GM12865 (cell line): ENCODE results near the gene ATRX.
"Not testable (repeated sequence)": the region's sequence is repeated elsewhere in the genome, so short reads cannot be mapped to it uniquely, and the experiment has no call there.

ENCODE experiments used
- DNase-seq: peaks from one replicate; pipeline ENCODE4 v3.0.0; 2010; ENCODE audit warnings: low read depth
- H3K4me3 ChIP-seq: 2 replicates; pipeline ENCODE4 v1.5.1; 2011; ENCODE audit warnings: mild to moderate bottlenecking, low read depth, low read length, control low read depth
- TF ChIP-seq, protein P1 (sequence below): IDR thresholded peaks from 2 replicates; pipeline ENCODE4 v1.5.1; 2011; ENCODE audit warnings: low read length, control low read depth, low read depth, inconsistent platforms; ENCODE audit not compliant: insufficient read depth; ENCODE audit errors: missing control alignments

ATRX gene

DNA sequence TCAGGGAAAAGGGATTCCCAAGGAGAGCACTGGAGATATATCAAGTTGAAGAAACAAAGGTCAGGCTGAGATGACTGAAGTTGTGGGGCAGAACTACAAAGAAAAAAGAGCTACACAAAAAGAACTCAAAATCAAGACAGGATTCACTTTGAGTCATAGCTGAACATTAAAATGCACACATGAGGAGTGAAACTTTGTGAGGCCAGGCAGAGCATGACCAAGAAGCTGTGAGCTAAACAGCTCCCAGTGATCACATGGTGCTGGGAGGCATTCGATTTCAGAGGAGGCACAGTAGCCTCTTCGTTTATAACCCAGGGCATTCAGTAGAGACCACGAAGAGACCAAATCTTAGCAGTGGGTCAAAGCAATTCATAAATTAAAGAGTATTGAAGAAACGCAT is 145.3 kb downstream of the ATRX start:
- TF ChIP-seq, protein P1, sequence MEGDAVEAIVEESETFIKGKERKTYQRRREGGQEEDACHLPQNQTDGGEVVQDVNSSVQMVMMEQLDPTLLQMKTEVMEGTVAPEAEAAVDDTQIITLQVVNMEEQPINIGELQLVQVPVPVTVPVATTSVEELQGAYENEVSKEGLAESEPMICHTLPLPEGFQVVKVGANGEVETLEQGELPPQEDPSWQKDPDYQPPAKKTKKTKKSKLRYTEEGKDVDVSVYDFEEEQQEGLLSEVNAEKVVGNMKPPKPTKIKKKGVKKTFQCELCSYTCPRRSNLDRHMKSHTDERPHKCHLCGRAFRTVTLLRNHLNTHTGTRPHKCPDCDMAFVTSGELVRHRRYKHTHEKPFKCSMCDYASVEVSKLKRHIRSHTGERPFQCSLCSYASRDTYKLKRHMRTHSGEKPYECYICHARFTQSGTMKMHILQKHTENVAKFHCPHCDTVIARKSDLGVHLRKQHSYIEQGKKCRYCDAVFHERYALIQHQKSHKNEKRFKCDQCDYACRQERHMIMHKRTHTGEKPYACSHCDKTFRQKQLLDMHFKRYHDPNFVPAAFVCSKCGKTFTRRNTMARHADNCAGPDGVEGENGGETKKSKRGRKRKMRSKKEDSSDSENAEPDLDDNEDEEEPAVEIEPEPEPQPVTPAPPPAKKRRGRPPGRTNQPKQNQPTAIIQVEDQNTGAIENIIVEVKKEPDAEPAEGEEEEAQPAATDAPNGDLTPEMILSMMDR: no peak
- no peak overlapping the region for H3K4me3 ChIP-seq
- peak; percentile 60 for DNase-seq

DNA sequence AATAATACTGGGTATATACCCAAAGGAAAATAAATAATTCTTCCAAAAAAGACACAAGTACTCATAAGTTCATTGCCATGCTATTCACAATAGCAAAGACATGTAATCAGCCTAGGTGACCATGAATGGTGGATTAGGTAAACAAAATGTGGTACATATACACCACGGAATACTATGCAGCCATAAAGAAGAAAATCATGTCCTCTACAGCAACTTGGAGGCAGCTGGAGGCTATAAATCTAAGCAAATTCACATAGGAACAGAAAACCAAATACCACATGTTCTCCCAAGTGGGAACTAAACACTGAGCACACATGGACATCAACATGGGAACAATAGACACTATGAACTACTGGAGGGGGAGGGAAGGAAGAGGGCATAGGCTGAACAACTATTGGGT is 146.2 kb downstream of the ATRX start:
- TF ChIP-seq, protein P1: no peak
- DNase-seq: no peak
- H3K4me3 ChIP-seq: no peak overlapping the region

DNA sequence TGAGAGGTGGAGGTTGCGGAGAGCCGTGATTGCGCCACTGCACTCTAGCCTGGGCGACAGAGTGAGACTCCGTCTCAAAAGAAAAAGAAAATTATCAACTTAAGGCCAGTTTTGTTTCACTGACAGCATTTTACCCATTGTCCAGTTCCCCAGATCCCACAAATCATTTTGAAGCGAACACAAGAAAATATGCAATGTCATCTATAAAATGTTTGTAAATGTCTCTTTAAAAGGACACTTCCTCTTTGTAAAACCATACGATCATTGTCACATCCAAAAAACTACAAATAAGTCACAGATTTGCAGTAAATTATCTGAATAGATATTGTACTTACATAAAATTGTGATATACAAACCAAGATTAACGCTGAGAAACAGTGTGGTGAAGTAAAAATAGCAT is 147.6 kb downstream of the ATRX start:
- TF ChIP-seq, protein P1: no peak
- no peak for DNase-seq

DNA sequence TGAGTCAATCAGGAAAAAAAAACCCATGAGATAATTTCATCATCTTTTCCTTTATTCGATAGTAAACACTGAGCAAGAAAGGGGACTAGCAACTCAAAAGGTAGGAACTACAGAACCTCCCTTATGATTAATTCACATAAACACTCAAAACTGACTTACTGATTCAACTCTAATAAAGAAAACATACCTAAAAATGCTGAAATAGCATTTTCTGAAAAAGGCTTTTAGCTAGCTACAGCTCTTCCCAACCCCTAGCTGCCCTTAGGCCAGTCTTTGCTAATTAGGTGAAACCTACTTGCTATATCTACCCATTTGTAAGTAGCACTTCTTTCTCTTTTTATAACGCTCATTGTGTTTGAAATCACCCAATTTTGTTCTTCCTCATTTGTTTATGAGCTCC is 150.6 kb downstream of the ATRX start:
- H3K4me3 ChIP-seq: no peak overlapping the region
- DNase-seq: no peak
- TF ChIP-seq, protein P1: no peak

More for the DNA sequence above, 147.6 kb downstream of the ATRX start:
- no peak overlapping the region for H3K4me3 ChIP-seq

DNA sequence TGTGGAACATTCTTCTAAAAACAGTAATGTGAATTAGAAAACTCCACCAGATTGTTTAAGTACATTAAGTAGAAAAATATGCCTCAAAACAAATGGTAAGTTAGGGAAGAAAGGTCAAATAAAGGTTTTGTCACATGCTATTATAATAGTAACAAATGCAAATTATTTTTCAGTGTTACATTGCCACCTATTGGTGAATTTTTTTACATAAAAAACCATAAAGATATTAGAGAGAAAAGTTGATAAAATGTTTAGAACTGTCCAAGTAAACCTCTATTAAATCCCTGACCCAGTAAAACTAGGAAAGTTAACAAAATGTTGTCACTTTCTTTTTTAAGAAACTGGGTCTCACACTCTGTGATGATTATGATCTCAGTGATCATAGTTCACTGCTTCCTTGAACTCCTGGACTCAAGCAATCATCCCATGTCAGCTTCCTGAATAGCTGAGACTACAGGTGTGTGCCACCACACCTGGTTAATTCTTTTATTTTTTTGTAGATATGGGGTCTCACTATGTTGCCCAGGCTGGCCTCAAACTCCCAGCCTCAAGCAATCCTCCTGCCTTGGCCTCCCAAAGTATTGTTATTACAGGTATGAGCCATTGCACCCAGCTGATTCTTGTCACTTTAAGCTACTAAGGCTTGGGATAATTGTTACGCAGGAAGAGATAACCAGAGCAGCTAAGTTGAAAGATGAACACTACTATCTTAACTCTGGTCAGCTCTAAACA is 157.6 kb downstream of the ATRX start:
- TF ChIP-seq, protein P1: no peak
- DNase-seq: no peak
- no peak overlapping the region for H3K4me3 ChIP-seq

DNA sequence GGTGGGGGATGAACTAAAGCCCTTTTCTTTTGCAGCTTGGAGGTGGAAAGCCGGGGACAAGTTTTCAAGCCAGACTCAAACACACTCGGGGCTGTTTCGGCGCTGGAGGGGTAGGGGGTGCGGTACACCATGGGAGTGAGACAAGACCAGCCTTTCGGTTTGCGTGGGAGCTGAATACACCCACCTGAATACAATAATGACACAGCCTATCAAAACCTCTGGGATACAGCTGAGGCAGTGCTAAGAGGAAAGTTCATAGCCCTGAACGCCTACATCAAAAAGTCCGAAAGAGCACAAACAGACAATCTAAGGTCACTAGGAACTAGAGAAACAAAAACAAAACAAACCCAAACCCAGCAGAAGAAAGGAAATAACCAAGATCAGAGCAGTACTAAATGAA is 163.3 kb downstream of the ATRX start:
- TF ChIP-seq, protein P1: no peak
- H3K4me3 ChIP-seq: no peak overlapping the region
- DNase-seq: no peak

DNA sequence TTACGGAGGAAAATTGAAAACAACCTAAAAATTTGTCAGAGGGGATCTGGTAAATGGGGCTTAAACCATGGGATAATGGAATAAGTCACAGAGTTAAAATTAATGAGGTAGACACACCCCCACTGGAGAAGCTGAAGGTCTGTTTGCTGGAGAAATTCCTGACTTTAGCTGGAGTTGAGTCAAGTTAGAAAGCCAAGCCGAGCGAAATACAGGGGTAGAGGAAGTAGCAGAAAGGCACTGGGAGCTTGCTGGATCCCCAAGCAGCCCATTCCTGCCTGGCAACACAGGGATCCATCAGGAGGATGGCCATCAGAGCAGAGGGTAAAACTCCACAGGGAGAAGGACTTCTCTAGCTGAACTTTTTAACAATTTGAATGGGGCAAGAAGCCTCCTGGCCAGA is 163.8 kb downstream of the ATRX start:
- no peak overlapping the region for H3K4me3 ChIP-seq
- TF ChIP-seq, protein P1: no peak
- no peak for DNase-seq

DNA sequence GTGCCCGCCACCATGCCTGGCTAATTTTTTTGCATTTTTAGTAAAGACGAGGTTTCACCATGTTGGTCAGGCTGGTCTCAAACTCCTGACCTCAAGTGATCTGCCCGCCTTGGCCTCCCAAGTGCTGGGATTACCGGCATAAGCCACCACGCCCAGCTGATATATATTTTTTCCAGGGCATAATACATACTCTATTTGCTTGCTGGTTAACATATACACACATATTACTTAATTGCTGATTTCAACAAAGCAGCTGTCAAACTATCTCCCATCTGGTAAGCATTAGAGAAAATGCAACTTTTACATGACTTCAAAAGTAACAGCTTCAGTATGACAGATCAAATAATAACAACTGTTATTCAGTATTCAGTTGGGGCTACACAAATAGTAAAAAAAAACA is 164.6 kb downstream of the ATRX start:
- H3K4me3 ChIP-seq, DNase-seq: not testable (repeated sequence)
